GM12864 (cell line): ENCODE results near the gene KIAA1671.

Source experiments
- DNase-seq: peaks from one replicate; pipeline ENCODE4 v3.0.0-alpha.2; 2011; ENCODE audit warnings: low read depth
- H3K4me3 ChIP-seq: 2 replicates; pipeline ENCODE4 v1.5.1; 2011; ENCODE audit warnings: mild to moderate bottlenecking, low read depth, low read length, control low read depth
- CTCF ChIP-seq: IDR thresholded peaks from 2 replicates; pipeline ENCODE4 v1.5.1; 2011; ENCODE audit warnings: low read depth, mild to moderate bottlenecking, moderate library complexity, low read length, control low read depth, inconsistent platforms; ENCODE audit errors: missing control alignments

Gene KIAA1671

GRCh38 chr22:25019427-25020184, 67.1 kb downstream of the KIAA1671 start:
- H3K4me3 ChIP-seq = no peak overlapping the region
- DNase-seq = no peak
- no peak for TF ChIP-seq CTCF

GRCh38 chr22:25021409-25021808, 68.9 kb downstream of the KIAA1671 start:
- DNase-seq = no peak
- TF ChIP-seq CTCF = no peak
- no peak overlapping the region for H3K4me3 ChIP-seq

GRCh38 chr22:25021976-25022711, 69.6 kb downstream of the KIAA1671 start:
- H3K4me3 ChIP-seq = no peak overlapping the region
- TF ChIP-seq CTCF = no peak
- no peak for DNase-seq

GRCh38 chr22:25023879-25024278, 71.4 kb downstream of the KIAA1671 start:
- TF ChIP-seq CTCF = no peak
- no peak for DNase-seq
- no peak overlapping the region for H3K4me3 ChIP-seq

- no peak overlapping the region for H3K4me3 ChIP-seq
- no peak for DNase-seq
- TF ChIP-seq CTCF = no peak
Observed at GRCh38 chr22:25024895-25025294, 72.4 kb downstream of the KIAA1671 start.

- no peak for DNase-seq
- H3K4me3 ChIP-seq = no peak overlapping the region
- TF ChIP-seq CTCF = no peak
Observed at GRCh38 chr22:25025491-25026400, 73.2 kb downstream of the KIAA1671 start.
